GM23338 (cell line): ENCODE measurements around the gene TMEM139.

ENCODE experiments used
- CREB1 ChIP-seq: fragments of 250-450 bp; sonication (Bioruptor Pico); IDR thresholded peaks from 2 replicates; pipeline ENCODE4 v1.5.0; 2020; ENCODE audit warnings: low read depth, mild to moderate bottlenecking, moderate library complexity
- EZH2 ChIP-seq: fragments of 200-600 bp; sonication (generic); IDR thresholded peaks from one replicate; pipeline ENCODE4 v1.8.0; 2017; ENCODE audit warnings: antibody characterized with exemption, mild to moderate bottlenecking, low read depth; ENCODE audit not compliant: unreplicated experiment
- EZH2phosphoT487 ChIP-seq: fragments of 200-600 bp; sonication (generic); IDR thresholded peaks from one replicate; pipeline ENCODE4 v1.8.1; 2018; ENCODE audit warnings: antibody characterized with exemption; ENCODE audit not compliant: unreplicated experiment
- JUNB ChIP-seq: IDR thresholded peaks from one replicate; pipeline ENCODE4 v1.6.1; 2016; ENCODE audit warnings: antibody characterized with exemption; ENCODE audit not compliant: unreplicated experiment
- NANOG ChIP-seq: IDR thresholded peaks from 2 replicates; pipeline ENCODE4 v1.6.1; 2016; ENCODE audit warnings: antibody characterized with exemption, borderline replicate concordance
- POLR2AphosphoS5 ChIP-seq: IDR thresholded peaks from 2 replicates; pipeline ENCODE4 v1.6.1; 2016; ENCODE audit warnings: antibody characterized with exemption, low read depth
- STAT1 ChIP-seq: IDR thresholded peaks from one replicate; pipeline ENCODE4 v1.6.1; 2016; ENCODE audit warnings: antibody characterized with exemption; ENCODE audit not compliant: unreplicated experiment
- ZNF114 ChIP-seq: fragments of 250-450 bp; sonication (Bioruptor Pico); IDR thresholded peaks from 2 replicates; pipeline ENCODE4 v1.5.0; 2020; ENCODE audit warnings: mild to moderate bottlenecking, moderate library complexity
- ZNF331 ChIP-seq: fragments of 250-450 bp; sonication (Bioruptor Pico); IDR thresholded peaks from 2 replicates; pipeline ENCODE4 v1.5.0; 2020; ENCODE audit warnings: low read depth, mild to moderate bottlenecking, moderate library complexity
- TF ChIP-seq, protein P1 (sequence below), 2 experiments: fragments of 200-600 bp in 1 of 2; sonication (generic) in 1 of 2; conservative IDR thresholded peaks; 2 replicates each; pipeline versions ENCODE4 v1.5.1 to v1.6.1; 2016 to 2017; ENCODE audit warnings: antibody characterized with exemption in 2 of 2, low read depth in 2 of 2, mild to moderate bottlenecking in 2 of 2, moderate library complexity in 1 of 2
- TF ChIP-seq, protein P2 (sequence below): IDR thresholded peaks from one replicate; pipeline ENCODE4 v1.6.1; 2018; ENCODE audit warnings: antibody characterized with exemption; ENCODE audit not compliant: unreplicated experiment
- TF ChIP-seq, protein P3 (sequence below): fragments of 250-450 bp; sonication (Bioruptor Pico); IDR thresholded peaks from 2 replicates; pipeline ENCODE4 v1.5.0; 2020; ENCODE audit warnings: mild to moderate bottlenecking, moderate library complexity
- TF ChIP-seq, protein P4 (sequence below): IDR thresholded peaks from 2 replicates; pipeline ENCODE4 v1.6.1; 2016; ENCODE audit warnings: antibody characterized with exemption

DNA sequence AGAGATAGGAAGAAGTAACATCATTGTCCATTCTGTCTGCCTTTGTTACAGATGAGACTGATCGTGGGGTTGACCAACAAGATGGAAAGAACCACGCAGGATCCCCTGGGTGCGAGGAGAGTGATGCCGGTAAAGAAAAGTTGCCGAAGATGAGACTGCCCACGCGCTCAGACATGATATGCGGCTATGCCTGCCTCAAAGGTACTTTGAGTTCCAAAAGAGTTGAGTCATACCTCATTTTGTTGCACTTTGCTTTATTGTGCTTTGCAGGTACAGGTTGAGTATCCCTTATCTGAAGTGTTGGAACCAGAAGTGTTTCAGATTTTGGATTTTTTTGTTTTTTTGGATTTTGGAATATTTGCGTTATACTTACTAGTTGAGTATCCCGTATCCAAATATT, 19.0 kb downstream of the TMEM139 start:
- TF ChIP-seq, protein P1, sequence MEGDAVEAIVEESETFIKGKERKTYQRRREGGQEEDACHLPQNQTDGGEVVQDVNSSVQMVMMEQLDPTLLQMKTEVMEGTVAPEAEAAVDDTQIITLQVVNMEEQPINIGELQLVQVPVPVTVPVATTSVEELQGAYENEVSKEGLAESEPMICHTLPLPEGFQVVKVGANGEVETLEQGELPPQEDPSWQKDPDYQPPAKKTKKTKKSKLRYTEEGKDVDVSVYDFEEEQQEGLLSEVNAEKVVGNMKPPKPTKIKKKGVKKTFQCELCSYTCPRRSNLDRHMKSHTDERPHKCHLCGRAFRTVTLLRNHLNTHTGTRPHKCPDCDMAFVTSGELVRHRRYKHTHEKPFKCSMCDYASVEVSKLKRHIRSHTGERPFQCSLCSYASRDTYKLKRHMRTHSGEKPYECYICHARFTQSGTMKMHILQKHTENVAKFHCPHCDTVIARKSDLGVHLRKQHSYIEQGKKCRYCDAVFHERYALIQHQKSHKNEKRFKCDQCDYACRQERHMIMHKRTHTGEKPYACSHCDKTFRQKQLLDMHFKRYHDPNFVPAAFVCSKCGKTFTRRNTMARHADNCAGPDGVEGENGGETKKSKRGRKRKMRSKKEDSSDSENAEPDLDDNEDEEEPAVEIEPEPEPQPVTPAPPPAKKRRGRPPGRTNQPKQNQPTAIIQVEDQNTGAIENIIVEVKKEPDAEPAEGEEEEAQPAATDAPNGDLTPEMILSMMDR (conservative IDR thresholded peaks at IDR 0.05; ENCODE audit: low read depth in 2 of 2) = no peak
- TF ChIP-seq EZH2phosphoT487 (no peak), POLR2AphosphoS5 (no peak), CREB1 (no peak), EZH2 (no peak), JUNB (no peak), STAT1 (no peak), ZNF114 (CRISPR knock-in tag) (no peak), ZNF331 (no peak), NANOG (no peak)
- TF ChIP-seq, protein P2, sequence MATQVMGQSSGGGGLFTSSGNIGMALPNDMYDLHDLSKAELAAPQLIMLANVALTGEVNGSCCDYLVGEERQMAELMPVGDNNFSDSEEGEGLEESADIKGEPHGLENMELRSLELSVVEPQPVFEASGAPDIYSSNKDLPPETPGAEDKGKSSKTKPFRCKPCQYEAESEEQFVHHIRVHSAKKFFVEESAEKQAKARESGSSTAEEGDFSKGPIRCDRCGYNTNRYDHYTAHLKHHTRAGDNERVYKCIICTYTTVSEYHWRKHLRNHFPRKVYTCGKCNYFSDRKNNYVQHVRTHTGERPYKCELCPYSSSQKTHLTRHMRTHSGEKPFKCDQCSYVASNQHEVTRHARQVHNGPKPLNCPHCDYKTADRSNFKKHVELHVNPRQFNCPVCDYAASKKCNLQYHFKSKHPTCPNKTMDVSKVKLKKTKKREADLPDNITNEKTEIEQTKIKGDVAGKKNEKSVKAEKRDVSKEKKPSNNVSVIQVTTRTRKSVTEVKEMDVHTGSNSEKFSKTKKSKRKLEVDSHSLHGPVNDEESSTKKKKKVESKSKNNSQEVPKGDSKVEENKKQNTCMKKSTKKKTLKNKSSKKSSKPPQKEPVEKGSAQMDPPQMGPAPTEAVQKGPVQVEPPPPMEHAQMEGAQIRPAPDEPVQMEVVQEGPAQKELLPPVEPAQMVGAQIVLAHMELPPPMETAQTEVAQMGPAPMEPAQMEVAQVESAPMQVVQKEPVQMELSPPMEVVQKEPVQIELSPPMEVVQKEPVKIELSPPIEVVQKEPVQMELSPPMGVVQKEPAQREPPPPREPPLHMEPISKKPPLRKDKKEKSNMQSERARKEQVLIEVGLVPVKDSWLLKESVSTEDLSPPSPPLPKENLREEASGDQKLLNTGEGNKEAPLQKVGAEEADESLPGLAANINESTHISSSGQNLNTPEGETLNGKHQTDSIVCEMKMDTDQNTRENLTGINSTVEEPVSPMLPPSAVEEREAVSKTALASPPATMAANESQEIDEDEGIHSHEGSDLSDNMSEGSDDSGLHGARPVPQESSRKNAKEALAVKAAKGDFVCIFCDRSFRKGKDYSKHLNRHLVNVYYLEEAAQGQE = no peak
- TF ChIP-seq, protein P3, sequence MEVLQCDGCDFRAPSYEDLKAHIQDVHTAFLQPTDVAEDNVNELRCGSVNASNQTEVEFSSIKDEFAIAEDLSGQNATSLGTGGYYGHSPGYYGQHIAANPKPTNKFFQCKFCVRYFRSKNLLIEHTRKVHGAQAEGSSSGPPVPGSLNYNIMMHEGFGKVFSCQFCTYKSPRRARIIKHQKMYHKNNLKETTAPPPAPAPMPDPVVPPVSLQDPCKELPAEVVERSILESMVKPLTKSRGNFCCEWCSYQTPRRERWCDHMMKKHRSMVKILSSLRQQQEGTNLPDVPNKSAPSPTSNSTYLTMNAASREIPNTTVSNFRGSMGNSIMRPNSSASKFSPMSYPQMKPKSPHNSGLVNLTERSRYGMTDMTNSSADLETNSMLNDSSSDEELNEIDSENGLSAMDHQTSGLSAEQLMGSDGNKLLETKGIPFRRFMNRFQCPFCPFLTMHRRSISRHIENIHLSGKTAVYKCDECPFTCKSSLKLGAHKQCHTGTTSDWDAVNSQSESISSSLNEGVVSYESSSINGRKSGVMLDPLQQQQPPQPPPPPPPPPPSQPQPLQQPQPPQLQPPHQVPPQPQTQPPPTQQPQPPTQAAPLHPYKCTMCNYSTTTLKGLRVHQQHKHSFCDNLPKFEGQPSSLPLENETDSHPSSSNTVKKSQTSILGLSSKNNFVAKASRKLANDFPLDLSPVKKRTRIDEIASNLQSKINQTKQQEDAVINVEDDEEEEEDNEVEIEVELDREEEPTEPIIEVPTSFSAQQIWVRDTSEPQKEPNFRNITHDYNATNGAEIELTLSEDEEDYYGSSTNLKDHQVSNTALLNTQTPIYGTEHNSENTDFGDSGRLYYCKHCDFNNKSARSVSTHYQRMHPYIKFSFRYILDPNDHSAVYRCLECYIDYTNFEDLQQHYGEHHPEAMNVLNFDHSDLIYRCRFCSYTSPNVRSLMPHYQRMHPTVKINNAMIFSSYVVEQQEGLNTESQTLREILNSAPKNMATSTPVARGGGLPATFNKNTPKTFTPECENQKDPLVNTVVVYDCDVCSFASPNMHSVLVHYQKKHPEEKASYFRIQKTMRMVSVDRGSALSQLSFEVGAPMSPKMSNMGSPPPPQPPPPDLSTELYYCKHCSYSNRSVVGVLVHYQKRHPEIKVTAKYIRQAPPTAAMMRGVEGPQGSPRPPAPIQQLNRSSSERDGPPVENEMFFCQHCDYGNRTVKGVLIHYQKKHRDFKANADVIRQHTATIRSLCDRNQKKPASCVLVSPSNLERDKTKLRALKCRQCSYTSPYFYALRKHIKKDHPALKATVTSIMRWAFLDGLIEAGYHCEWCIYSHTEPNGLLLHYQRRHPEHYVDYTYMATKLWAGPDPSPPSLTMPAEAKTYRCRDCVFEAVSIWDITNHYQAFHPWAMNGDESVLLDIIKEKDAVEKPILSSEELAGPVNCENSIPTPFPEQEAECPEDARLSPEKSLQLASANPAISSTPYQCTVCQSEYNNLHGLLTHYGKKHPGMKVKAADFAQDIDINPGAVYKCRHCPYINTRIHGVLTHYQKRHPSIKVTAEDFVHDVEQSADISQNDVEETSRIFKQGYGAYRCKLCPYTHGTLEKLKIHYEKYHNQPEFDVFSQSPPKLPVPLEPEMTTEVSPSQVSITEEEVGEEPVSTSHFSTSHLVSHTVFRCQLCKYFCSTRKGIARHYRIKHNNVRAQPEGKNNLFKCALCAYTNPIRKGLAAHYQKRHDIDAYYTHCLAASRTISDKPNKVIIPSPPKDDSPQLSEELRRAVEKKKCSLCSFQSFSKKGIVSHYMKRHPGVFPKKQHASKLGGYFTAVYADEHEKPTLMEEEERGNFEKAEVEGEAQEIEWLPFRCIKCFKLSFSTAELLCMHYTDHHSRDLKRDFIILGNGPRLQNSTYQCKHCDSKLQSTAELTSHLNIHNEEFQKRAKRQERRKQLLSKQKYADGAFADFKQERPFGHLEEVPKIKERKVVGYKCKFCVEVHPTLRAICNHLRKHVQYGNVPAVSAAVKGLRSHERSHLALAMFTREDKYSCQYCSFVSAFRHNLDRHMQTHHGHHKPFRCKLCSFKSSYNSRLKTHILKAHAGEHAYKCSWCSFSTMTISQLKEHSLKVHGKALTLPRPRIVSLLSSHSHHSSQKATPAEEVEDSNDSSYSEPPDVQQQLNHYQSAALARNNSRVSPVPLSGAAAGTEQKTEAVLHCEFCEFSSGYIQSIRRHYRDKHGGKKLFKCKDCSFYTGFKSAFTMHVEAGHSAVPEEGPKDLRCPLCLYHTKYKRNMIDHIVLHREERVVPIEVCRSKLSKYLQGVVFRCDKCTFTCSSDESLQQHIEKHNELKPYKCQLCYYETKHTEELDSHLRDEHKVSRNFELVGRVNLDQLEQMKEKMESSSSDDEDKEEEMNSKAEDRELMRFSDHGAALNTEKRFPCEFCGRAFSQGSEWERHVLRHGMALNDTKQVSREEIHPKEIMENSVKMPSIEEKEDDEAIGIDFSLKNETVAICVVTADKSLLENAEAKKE = no peak
- TF ChIP-seq, protein P4, sequence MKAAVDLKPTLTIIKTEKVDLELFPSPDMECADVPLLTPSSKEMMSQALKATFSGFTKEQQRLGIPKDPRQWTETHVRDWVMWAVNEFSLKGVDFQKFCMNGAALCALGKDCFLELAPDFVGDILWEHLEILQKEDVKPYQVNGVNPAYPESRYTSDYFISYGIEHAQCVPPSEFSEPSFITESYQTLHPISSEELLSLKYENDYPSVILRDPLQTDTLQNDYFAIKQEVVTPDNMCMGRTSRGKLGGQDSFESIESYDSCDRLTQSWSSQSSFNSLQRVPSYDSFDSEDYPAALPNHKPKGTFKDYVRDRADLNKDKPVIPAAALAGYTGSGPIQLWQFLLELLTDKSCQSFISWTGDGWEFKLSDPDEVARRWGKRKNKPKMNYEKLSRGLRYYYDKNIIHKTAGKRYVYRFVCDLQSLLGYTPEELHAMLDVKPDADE = no peak
